Activated naive CD8-positive, alpha-beta T cell (primary cell): ENCODE results near the gene KCTD3.

Experiments used
- H3K27ac Mint-ChIP-seq: one replicate; pipeline ENCODE4 v1.8.0; 2021; ENCODE audit warnings: mixed read lengths
- H3K27me3 Mint-ChIP-seq: one replicate; pipeline ENCODE4 v1.8.0; 2021; ENCODE audit warnings: mixed read lengths
- H3K36me3 Mint-ChIP-seq: one replicate; pipeline ENCODE4 v1.8.0; 2021; ENCODE audit warnings: mixed read lengths
- H3K4me1 Mint-ChIP-seq: one replicate; pipeline ENCODE4 v1.8.0; 2021; ENCODE audit warnings: low read depth, mixed read lengths
- H3K4me3 Mint-ChIP-seq: one replicate; pipeline ENCODE4 v1.8.0; 2021; ENCODE audit warnings: mild to moderate bottlenecking, mixed read lengths
- H3K9me3 Mint-ChIP-seq: one replicate; pipeline ENCODE4 v1.8.0; 2021; ENCODE audit warnings: low read depth, mixed read lengths

Gene KCTD3

GRCh38 chr1:215647738-215648137 lies 80.6 kb downstream of the KCTD3 start:
- Mint-ChIP-seq H3K36me3 (no peaks in the 10 kb centered on the region), H3K27ac (no peak overlapping the region), H3K4me1 (no peaks in the 10 kb centered on the region), H3K9me3 (no peaks in the 10 kb centered on the region), H3K4me3 (no peak overlapping the region), H3K27me3 (no peaks in the 10 kb centered on the region)

DNA sequence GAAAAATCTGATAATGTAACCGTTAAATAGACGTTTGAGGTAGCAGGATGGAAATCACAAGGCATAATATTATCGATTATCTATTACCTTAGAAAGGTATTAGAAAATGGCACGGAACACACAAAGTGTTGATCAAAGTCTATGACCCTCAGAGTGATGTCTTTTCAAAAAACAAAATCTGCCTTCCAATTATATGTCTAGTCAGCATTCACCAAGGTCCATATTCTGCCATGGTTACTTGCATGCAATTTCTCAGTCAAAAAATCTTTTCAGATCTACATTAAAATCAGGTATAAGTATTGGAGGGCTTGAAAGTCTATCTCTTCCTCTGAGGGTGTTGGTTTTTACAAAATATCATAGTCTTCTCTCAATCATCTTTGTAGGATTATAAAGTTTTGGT lies 81.9 kb downstream of the KCTD3 start:
- no peaks in the 10 kb centered on the region for H3K27me3 Mint-ChIP-seq
- no peak overlapping the region for H3K4me3 Mint-ChIP-seq
- no peaks in the 10 kb centered on the region for H3K9me3 Mint-ChIP-seq

DNA sequence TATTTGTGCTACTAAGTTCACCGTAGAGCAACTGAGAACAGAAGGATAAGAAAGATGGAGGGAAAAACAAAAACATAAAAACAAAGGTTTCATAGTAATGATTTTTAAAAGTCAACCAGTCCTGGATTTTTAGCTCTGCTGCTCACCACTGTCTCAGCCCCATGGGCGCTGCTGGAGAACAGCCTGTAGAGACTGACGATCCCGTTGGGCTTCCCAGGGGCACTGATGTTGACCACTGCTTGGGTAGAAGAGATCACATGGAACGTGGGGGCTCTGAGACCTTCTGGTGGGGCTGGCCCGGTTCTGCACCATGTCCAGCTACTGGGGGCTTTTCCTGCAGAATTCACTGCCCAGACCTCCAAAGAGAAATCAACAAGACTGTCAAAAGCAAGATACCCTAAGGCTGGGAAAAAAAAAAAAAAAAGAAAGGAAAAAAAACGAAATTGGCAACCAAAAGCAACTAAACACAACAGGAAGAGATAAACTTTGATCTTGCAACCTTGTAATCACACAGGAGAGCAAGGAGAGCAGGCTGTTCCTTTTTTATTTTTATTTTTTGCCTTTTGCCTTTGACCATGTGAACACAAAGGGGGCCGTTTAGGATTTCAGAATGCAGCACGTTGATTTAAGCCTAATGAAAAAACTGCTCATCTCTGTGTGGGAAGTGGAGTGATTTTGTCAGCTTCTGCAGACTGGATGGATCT lies 83.5 kb downstream of the KCTD3 start:
- no peaks in the 10 kb centered on the region for H3K9me3 Mint-ChIP-seq
- no peak overlapping the region for H3K27ac Mint-ChIP-seq
- no peaks in the 10 kb centered on the region for H3K4me1 Mint-ChIP-seq
- no peaks in the 10 kb centered on the region for H3K36me3 Mint-ChIP-seq
- H3K4me3 Mint-ChIP-seq: no peak overlapping the region
- H3K27me3 Mint-ChIP-seq: no peaks in the 10 kb centered on the region

More for the DNA sequence above, 81.9 kb downstream of the KCTD3 start:
- no peaks in the 10 kb centered on the region for H3K4me1 Mint-ChIP-seq
- H3K36me3 Mint-ChIP-seq: no peaks in the 10 kb centered on the region
- H3K27ac Mint-ChIP-seq: no peak overlapping the region

- no peak overlapping the region for H3K4me3 Mint-ChIP-seq
- H3K27me3 Mint-ChIP-seq: no peaks in the 10 kb centered on the region
- H3K4me1 Mint-ChIP-seq: no peaks in the 10 kb centered on the region
- no peaks in the 10 kb centered on the region for H3K36me3 Mint-ChIP-seq
- no peak overlapping the region for H3K27ac Mint-ChIP-seq
- no peaks in the 10 kb centered on the region for H3K9me3 Mint-ChIP-seq
Observed at GRCh38 chr1:215651867-215652266, 84.8 kb downstream of the KCTD3 start.

DNA sequence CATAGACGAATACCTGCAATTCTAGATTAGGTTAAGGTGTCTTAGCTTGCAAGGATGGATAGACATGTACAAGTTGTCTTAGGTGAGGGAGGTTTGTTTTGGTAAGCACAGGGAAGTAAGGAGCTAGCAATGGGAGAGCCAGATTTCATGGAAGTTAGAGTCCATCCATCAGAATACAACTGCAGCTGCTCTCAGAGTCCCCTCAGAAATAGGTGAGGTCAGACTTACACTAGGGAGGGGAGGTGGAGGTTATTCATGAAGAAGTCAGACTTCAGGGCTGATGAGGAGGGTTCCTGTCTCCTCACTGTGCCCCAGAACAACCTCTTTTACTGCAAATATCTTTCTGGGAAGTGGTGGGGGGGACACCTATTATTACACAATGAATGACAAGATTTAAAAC lies 85.3 kb downstream of the KCTD3 start:
- no peak overlapping the region for H3K4me3 Mint-ChIP-seq
- H3K27me3 Mint-ChIP-seq: peaks cover under 1% of the 10 kb centered on the region
- no peaks in the 10 kb centered on the region for H3K4me1 Mint-ChIP-seq

DNA sequence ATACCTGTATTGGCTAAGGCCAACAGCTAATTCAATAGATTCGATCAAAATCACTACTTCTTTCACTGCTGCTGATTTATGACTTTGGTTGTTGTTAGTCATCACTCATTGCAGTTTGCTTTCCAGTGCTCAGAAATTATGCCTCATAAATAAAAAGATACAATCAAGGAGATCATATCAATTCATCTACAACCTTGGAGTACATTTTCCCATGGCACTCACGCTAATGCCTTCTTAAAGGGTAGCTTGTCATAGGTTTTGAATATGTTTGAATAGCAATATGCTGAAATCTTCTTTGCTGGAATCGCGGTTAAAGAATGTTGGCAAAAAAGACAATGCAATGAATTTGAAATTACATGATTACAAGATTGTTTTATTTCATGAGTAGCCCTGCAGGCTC lies 89.9 kb downstream of the KCTD3 start:
- peaks cover 4% of the 10 kb centered on the region for H3K27me3 Mint-ChIP-seq
- no peaks in the 10 kb centered on the region for H3K4me1 Mint-ChIP-seq
- H3K4me3 Mint-ChIP-seq: no peak overlapping the region
- H3K27ac Mint-ChIP-seq: no peak overlapping the region
- H3K9me3 Mint-ChIP-seq: no peaks in the 10 kb centered on the region
- no peaks in the 10 kb centered on the region for H3K36me3 Mint-ChIP-seq

More for the DNA sequence above, 85.3 kb downstream of the KCTD3 start:
- Mint-ChIP-seq H3K9me3 (no peaks in the 10 kb centered on the region), H3K27ac (no peak overlapping the region), H3K36me3 (no peaks in the 10 kb centered on the region)

GRCh38 chr1:215660259-215660658 lies 93.2 kb downstream of the KCTD3 start:
- Mint-ChIP-seq H3K27me3 (peaks cover 4% of the 10 kb centered on the region), H3K27ac (no peak overlapping the region), H3K4me3 (no peak overlapping the region), H3K4me1 (no peaks in the 10 kb centered on the region), H3K9me3 (no peaks in the 10 kb centered on the region), H3K36me3 (no peaks in the 10 kb centered on the region)

DNA sequence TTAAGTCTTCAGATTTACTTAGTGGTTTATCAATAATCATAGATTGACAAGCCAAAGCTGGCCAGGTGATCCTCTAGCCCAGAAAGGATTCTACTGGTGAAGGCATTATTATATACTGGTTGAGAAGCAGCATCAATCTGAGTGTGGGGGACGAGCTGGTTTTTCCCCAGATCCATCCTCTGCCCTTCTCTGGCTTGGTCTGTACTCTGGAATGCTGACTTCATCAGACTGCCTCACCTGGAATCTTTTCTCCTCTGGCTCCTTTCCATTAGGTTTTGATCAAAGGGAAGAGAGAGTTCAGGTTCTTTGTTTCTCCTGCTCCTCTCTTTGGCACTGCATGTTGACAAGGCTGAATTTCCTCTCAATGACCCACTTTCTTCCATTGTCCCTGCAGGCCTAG lies 93.9 kb downstream of the KCTD3 start:
- H3K4me3 Mint-ChIP-seq: no peak overlapping the region

GRCh38 chr1:215665215-215665614 lies 98.1 kb downstream of the KCTD3 start:
- Mint-ChIP-seq H3K4me3 (no peak overlapping the region), H3K27me3 (peaks cover 5% of the 10 kb centered on the region), H3K36me3 (no peaks in the 10 kb centered on the region), H3K27ac (no peak overlapping the region), H3K4me1 (no peaks in the 10 kb centered on the region), H3K9me3 (no peaks in the 10 kb centered on the region)

More for the DNA sequence above, 93.9 kb downstream of the KCTD3 start:
- Mint-ChIP-seq H3K9me3 (no peaks in the 10 kb centered on the region), H3K4me1 (no peaks in the 10 kb centered on the region), H3K27ac (no peak overlapping the region), H3K36me3 (no peaks in the 10 kb centered on the region), H3K27me3 (peaks cover 5% of the 10 kb centered on the region)

DNA sequence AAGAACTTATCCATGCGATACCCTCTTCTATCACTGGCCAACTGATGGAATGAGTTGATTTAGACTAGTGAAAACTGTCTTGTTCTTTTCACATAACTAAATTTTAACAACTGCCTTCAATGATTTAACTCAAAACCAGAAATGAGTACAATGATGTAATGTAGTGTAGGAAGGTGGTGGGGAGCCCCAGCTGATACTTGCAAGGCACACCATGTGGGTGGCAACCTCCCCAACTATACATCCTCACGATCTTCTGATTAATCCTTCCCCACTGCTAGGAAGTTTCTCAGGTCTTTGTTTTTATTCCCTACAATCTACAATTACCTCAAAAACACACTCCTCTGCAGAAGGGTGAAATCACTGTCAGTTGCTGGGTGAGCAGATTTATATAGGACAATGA lies 100.7 kb downstream of the KCTD3 start:
- Mint-ChIP-seq H3K4me1 (no peaks in the 10 kb centered on the region), H3K4me3 (no peak overlapping the region), H3K27ac (no peak overlapping the region), H3K27me3 (peaks cover 5% of the 10 kb centered on the region), H3K36me3 (no peaks in the 10 kb centered on the region), H3K9me3 (no peaks in the 10 kb centered on the region)

GRCh38 chr1:215669806-215670491 lies 102.8 kb downstream of the KCTD3 start:
- Mint-ChIP-seq H3K27ac (no peak overlapping the region), H3K4me3 (no peak overlapping the region), H3K9me3 (no peaks in the 10 kb centered on the region), H3K4me1 (no peaks in the 10 kb centered on the region), H3K27me3 (peaks cover 5% of the 10 kb centered on the region), H3K36me3 (no peaks in the 10 kb centered on the region)
